HEK293T (cell line): ENCODE measurements around the gene RBM7.

Source experiments
- ARNT ChIP-seq: fragments of 450-650 bp; IDR thresholded peaks from 2 replicates; pipeline ENCODE4 v1.6.1; 2017; ENCODE audit warnings: mild to moderate bottlenecking
- BHLHE40 ChIP-seq: fragments of 450-650 bp; IDR thresholded peaks from 2 replicates; pipeline ENCODE4 v1.6.1; 2016; ENCODE audit warnings: mild to moderate bottlenecking, moderate library complexity, borderline replicate concordance
- CTBP1 ChIP-seq: fragments of 450-650 bp; IDR thresholded peaks from 2 replicates; pipeline ENCODE4 v1.6.1; 2016; ENCODE audit warnings: borderline replicate concordance
- ELF4 ChIP-seq: fragments of 450-650 bp; IDR thresholded peaks from 2 replicates; pipeline ENCODE4 v1.6.1; 2017; ENCODE audit warnings: antibody characterized with exemption
- FOXM1 ChIP-seq: fragments of 450-650 bp; IDR thresholded peaks from 2 replicates; pipeline ENCODE4 v1.6.1; 2017; ENCODE audit warnings: mild to moderate bottlenecking, borderline replicate concordance
- HDGF ChIP-seq: fragments of 450-650 bp; IDR thresholded peaks from 2 replicates; pipeline ENCODE4 v1.6.1; 2017; ENCODE audit warnings: antibody characterized with exemption, borderline replicate concordance
- LEF1 ChIP-seq: fragments of 450-650 bp; IDR thresholded peaks from 2 replicates; pipeline ENCODE4 v1.6.1; 2017; ENCODE audit warnings: mild to moderate bottlenecking, borderline replicate concordance
- NFRKB ChIP-seq: fragments of 450-650 bp; IDR thresholded peaks from 2 replicates; pipeline ENCODE4 v1.6.1; 2016; ENCODE audit warnings: mild to moderate bottlenecking, moderate library complexity
- SP1 ChIP-seq: fragments of 450-650 bp; IDR thresholded peaks from 2 replicates; pipeline ENCODE4 v1.6.1; 2017
- SUZ12 ChIP-seq: fragments of 450-650 bp; IDR thresholded peaks from 2 replicates; pipeline ENCODE4 v1.6.1; 2016; ENCODE audit warnings: mild to moderate bottlenecking
- TARDBP ChIP-seq: fragments of 450-650 bp; IDR thresholded peaks from 2 replicates; pipeline ENCODE4 v1.6.1; 2016

- TF ChIP-seq CTBP1 (no peak), TARDBP (no peak), SUZ12 (no peak), SP1 (no peak), ARNT (no peak), LEF1 (no peak), BHLHE40 (no peak), HDGF (no peak), NFRKB (no peak), ELF4 (no peak), FOXM1 (no peak)
Measured at GRCh38 chr11:114401311-114401710, 845 bp downstream of the RBM7 start.
